MV-4-11 (cell line): ENCODE results near the gene RASD2.

Experiments
- DNase-seq: peaks from one replicate; lab custom pipeline; 2025; lab: John Stamatoyannopoulos, UW

Gene RASD2

DNA sequence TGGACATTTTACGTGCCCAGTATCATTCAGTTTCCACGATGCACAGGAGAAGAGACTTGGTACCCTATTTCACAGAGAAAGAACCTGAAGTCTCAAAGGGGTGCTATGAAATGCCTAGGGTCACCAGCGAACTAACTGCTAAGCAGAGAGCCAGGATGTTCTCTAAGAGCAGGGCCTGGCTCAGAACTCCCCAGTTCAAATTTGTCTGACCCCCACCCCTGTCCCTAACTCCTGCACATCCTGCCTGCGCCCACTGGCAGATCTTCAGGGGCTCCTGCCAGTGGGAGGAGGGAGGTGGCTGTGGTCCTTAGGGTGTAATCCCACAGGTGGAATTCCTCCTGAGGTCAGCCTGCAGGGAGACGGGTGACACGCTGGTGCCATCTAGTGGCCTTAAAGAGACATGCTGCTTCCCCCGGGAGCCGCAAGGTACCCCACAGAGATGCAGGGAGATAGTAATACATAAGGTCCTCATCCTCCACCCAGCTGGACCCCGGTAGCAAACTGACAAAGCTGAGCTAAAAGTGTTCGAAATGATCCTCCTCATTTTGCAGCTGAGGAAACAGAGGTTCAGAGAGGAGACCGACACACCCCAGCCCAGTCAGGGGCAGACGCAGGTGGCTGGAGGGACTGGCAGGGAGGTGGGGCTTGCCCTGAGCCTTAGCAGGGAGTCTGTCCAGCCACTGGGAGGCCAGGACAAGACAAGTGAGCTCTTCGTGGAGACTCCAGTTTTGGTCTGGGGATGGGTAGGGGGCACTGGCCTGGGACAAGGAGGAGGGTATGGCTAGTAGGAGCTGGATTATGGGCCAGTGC, 42.4 kb downstream of the RASD2 start:
- DNase-seq, result peak; percentile 18

GRCh38 chr22:35586771-35587170, 46.1 kb downstream of the RASD2 start:
- no peak for DNase-seq

DNA sequence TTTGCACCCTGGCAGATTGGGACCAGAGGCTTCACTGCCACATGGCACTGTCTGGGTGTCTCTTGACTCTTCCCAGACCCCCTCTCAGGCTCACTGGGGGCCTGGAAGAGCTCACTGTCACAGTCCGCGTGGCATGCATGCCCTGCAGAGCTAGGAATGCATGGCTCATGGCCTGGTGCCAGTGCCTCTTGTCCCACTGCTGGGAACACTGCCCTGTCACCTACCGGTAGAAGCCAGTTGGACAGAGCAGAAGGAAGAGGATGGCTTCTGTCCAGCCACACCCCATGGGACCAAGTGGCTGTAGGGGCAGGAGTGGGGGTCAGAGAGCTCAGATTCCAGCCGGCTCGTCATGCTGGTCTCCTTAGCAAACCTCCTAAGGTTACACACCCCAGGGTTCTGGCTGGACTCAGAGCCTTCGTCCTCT, 46.8 kb downstream of the RASD2 start:
- no peak for DNase-seq

DNA sequence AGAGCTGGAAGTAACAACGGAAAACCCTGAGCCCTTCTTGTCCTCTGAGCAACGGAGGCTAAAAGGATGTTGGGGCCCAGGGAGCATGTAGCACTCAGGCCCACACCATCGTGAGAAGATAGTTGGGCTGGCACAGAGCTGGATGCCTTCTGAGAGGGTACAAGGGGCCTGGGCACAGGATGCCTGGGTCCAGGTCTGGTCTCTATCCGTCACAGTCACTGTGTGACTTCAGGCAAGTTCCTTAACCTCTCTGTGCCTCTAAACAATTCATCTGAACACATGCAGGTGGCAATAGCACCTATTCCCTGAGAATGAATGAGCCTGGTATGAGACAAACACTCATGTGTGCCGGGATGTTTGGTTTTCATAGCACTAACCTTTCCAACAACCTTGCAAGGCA, 47.3 kb downstream of the RASD2 start:
- DNase-seq, result no peak

DNA sequence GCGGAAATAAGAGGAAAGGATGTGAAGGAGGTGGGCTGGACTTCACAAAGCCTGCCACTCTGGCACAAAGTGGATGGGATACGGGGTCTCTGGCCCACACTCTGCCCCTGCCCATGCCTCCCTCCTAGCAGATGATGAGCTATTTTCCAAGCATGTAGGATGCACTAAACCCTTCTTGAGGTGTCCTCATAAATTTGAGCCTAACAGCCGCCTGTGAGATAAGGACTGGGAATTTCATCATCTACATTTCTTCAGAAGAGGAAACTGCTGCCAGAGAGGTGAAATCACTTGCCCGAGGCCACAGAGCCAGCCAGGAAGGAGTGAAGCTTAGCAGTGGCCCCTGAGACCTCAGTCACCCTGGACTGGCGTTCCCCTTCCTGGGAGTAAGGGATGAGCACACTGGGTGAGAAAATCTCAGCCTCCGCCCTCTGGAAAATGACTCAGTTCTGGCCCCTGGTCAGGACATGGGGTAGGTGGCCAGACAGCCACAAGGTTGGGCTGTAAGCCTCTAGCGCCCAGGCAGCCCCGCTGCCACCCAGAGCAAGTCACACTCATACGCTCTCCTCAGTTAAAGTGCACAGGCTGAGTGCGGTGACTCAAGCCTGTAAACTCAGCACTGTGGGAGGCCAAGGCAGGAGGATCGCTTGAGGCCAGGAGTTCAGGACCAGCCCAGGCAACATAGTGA, 48.6 kb downstream of the RASD2 start:
- peak; percentile 83 for DNase-seq

GRCh38 chr22:35589756-35590093, 49.1 kb downstream of the RASD2 start:
- no peak for DNase-seq

DNA sequence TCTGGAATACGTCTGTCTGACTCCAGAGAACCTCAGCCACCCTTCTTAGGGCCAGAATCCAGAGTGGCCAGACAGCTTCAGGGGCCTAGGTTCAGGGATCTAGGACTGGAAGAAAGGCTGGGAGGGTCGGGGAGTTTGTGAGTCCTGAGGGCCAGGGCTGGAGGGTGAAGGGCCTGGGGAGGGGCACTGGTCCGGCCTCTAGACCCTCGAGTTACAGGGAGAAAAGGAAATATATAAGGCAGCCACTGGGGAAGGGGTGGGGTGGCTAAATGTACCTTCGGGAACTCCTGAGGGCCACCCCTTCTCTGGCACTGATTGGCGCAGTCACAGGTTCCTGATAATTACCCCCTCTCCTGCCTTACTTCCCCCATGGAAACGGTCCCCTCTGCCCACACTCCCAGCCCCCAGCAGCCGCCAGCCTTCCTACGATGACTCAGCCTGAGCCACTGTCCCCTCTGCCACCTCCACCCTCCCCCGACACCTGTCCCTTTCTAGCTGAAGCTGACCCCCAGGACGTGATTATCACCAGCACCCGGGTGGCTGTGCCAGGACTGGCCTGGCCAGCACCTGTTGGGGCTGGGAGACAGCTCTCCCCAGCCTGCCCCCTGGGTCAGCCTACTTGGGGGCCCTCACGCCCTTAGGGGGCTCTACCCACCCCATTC, 50.1 kb downstream of the RASD2 start:
- no peak for DNase-seq

DNA sequence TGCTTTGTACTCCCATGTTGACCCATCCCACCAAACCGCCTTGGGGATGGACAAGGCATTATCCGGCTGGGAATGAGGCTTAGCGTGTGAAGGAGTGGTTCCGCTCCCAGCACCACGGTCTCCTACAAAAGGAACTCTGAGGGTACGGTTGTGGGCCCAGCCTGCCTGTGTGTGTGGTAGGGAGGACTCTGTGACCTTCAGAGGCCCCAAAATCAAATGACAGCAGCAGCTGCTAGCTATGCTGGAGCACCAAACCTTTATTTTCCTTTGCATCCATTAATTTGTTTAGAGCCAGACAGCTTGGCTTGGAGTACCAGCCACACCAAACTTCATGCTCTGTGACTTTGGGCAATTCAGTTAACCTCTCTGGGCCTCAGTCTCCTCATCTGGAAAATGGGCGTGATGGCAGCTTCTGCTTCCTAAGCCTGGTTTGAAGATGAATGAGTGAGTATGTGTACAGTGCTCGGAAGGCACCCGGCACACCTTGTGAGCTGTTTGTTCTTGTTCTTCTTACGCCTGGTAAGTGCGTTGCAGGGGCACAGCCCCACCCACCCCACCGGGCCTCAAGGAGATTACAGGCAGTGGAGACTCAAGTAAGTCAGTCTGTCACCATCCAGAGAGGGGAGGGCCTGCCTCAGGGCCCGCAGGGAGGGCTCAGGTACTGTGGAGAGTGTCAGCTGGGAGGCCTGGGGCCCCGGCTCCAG, 51.2 kb downstream of the RASD2 start:
- no peak for DNase-seq

DNA sequence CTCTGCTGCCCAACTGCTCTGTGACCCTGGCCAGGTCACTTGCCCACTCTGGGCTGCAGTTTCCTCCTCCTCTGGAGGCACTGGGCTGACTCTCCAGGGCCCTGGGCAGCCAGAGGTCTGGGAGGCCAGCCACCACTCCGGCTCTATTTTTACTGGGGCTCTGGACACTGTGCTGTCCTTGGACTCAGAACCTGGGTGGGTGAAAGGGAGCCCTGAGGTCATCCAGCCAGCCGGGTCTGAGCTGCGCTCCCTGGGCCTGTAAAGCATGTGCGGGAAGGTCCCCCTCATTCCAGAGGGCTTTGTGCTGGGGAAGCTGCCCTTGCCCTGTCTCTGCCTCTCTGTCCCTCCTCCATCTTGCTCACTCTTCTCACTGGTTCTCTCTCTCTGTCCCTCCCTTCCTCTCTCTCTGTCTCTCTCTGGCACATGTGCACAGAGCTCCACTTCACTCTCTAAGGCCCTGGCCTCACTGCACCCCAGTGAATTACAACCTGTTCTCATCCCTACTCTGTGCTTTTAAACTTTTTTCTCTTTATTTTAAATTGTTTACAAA, 51.9 kb downstream of the RASD2 start:
- no peak for DNase-seq

- DNase-seq, result peak; percentile 37
Measured at GRCh38 chr22:35593071-35593890, 52.6 kb downstream of the RASD2 start.

DNA sequence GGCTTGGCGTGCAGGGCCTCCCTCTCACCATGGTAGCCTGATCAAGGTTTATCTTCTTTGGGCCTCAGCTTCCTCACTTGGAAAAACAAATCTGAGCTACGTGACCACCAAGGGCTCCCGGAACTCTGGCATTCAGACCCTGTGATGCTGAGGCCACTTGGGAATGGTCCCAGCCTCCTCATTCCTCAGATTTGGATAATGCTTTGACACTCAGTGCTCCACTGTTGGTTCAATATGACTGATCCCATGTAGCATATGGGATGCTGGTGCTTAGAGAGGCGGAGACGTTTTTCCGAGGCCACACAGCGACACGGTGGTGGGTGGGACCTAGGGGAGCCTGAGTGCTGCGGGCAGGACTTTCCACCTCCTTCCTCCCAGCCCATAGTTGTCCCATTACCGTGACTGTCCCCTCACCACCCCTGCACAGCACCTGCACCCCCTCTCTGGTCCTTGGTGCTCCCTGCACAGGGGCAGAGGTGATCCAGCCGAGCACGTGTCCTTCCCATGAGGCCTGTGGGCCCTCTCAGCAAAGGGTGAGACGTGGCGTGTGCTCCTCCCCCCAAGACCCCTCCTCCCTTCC, 53.4 kb downstream of the RASD2 start:
- DNase-seq, result no peak

- DNase-seq, result no peak
Measured at GRCh38 chr22:35594686-35595085, 54.1 kb downstream of the RASD2 start.

GRCh38 chr22:35596821-35597220, 56.2 kb downstream of the RASD2 start:
- DNase-seq, result no peak

GRCh38 chr22:35597692-35598395, 57.2 kb downstream of the RASD2 start:
- no peak for DNase-seq

DNA sequence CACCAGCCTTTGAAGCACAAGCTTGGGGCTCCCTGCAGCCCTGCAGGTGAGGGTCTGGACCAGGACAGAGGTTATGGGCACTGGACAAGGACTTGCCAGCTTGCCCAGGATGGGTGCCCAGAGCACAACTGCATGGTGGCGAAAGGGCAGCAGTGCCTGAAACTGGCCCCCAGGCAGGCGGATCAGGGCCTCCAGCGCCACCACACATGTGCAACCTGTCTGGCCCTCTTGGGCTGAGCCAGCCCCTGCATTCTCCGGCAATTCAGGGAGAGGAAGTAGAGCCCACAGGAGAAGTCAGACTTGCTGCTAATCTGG, 57.7 kb downstream of the RASD2 start:
- no peak for DNase-seq

GRCh38 chr22:35599364-35599763, 58.7 kb downstream of the RASD2 start:
- no peak for DNase-seq

GRCh38 chr22:35600476-35600875, 59.8 kb downstream of the RASD2 start:
- DNase-seq, result peak; percentile 78

- no peak for DNase-seq
Measured at GRCh38 chr22:35601013-35601580, 60.5 kb downstream of the RASD2 start.

- peak; percentile 96 for DNase-seq
Measured at GRCh38 chr22:35601743-35602615, 61.3 kb downstream of the RASD2 start.
